ENCODE results near the gene FOXP4.

DNA sequence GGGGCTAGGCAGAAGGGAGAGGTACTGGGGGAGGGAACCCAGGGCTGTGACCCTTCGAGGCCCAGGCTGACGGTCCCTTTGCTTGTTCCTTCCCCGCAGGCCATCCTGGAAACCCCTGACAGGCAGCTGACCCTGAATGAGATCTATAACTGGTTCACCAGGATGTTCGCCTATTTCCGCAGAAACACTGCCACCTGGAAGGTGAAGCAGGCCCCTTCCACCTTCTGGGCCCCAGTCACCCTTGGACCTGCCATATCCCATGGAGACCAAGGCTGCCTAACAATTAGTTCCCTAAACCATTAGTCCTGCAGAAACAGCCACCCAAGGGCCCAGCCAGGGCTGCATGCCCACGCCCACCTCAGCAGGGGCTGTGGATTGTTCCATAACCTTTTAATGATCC is 44.9 kb downstream of the FOXP4 start:
- TF ChIP-seq, protein P1, sequence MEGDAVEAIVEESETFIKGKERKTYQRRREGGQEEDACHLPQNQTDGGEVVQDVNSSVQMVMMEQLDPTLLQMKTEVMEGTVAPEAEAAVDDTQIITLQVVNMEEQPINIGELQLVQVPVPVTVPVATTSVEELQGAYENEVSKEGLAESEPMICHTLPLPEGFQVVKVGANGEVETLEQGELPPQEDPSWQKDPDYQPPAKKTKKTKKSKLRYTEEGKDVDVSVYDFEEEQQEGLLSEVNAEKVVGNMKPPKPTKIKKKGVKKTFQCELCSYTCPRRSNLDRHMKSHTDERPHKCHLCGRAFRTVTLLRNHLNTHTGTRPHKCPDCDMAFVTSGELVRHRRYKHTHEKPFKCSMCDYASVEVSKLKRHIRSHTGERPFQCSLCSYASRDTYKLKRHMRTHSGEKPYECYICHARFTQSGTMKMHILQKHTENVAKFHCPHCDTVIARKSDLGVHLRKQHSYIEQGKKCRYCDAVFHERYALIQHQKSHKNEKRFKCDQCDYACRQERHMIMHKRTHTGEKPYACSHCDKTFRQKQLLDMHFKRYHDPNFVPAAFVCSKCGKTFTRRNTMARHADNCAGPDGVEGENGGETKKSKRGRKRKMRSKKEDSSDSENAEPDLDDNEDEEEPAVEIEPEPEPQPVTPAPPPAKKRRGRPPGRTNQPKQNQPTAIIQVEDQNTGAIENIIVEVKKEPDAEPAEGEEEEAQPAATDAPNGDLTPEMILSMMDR (IDR thresholded peaks at IDR 0.05), result no peak
- TF ChIP-seq POLR2AphosphoS5 (IDR thresholded peaks at IDR 0.05), result no peak
- TF ChIP-seq POLR2A (IDR thresholded peaks at IDR 0.05), result no peak

Data from breast epithelium (tissue), 3 donors.